HepG2 (cell line): ENCODE measurements around the gene DGAT2. TPM values are rescaled to one million over a fixed set of nuclear protein-coding genes. Genes with fewer than 3 reads are reported as not detected.

Experiments used
- ATAC-seq: fragments of 200-7000 bp; cut with Tn5 transposase; 3 replicates; pipeline ENCODE4 v1.9.1; 2020; ENCODE audit warnings: mild to moderate bottlenecking, moderate library complexity
- BruUV-seq: library from RNA; stranded (reverse); fragments of 400-500 nt; replicated peaks from 2 replicates; lab custom pipeline; 2021; lab: Mats Ljungman, UMichigan
- CTCF ChIA-PET: fragments of 300-600 bp; formaldehyde crosslinking; extraction: SDS; loops from one replicate; lab custom pipeline; 2021; ENCODE audit warnings: low total read pairs, inconsistent platforms, low intra/inter-chr PET ratio; lab: Yijun Ruan, JAX
- POLR2A ChIA-PET: fragments of 350-600 bp; sonication (Branson Sonifier 250); formaldehyde crosslinking; loops from one replicate; lab custom pipeline; 2020; ENCODE audit warnings: antibody characterized with exemption, inconsistent platforms; lab: Yijun Ruan, JAX
- DNase-seq: peaks from one replicate; pipeline ENCODE4 v3.0.0-alpha.2; 2015; ENCODE audit warnings: low spot score
- FAIRE-seq: peaks from 3 replicates; lab custom pipeline; 2011; peaks lifted over from hg19 to GRCh38; lab: Jason Lieb, UNC
- H2AFZ ChIP-seq: one replicate; pipeline ENCODE4 v1.6.1; 2011; ENCODE audit warnings: low read length, inconsistent platforms
- H3K27ac ChIP-seq: fragments of 300-600 bp; 3 replicates; pipeline ENCODE4 v1.8.0; 2011; ENCODE audit warnings: mixed run types, mild to moderate bottlenecking, mixed read lengths, low read length, inconsistent platforms; ENCODE audit not compliant: insufficient read depth; ENCODE audit errors: extremely low read length
- H3K27me3 ChIP-seq, 2 experiments: fragments of 200-600 bp in 1 of 2; 2 replicates in 1 of 2; 3 replicates in 1 of 2; pipeline versions ENCODE4 v1.6.0 to v1.8.0; 2011; ENCODE audit warnings: low read length in 2 of 2, mild to moderate bottlenecking in 2 of 2, moderate library complexity in 2 of 2, inconsistent platforms in 1 of 2; ENCODE audit not compliant: insufficient read depth in 2 of 2, control insufficient read depth in 1 of 2
- H3K36me3 ChIP-seq, 2 experiments: fragments of 200-600 bp in 1 of 2; replicated peaks in 1 of 2; 2 replicates in 1 of 2; 3 replicates in 1 of 2; pipeline versions ENCODE4 v1.5.1 to v1.8.0; 2011; ENCODE audit warnings: low read length in 2 of 2, inconsistent platforms in 1 of 2; ENCODE audit not compliant: insufficient read depth in 2 of 2, control insufficient read depth in 1 of 2
- H3K4me1 ChIP-seq: 2 replicates; pipeline ENCODE4 v1.5.1; 2012; ENCODE audit warnings: low read length, inconsistent platforms; ENCODE audit not compliant: insufficient read depth
- H3K4me2 ChIP-seq: 2 replicates; pipeline ENCODE4 v1.6.0; 2011; ENCODE audit warnings: low read depth, low read length, inconsistent platforms
- H3K4me3 ChIP-seq, 3 experiments: fragments of 200-600 bp in 1 of 3; sonication (generic), shearing (Covaris generic) in 1 of 3; replicated peaks in 1 of 3; 2 replicates each; pipeline ENCODE4 v1.5.1; 2011 to 2016; ENCODE audit warnings: low read length in 3 of 3, inconsistent platforms in 2 of 3, low read depth in 2 of 3, mild to moderate bottlenecking in 2 of 3, control low read depth in 1 of 3, mixed read lengths in 1 of 3; ENCODE audit not compliant: insufficient read depth in 1 of 3
- H3K79me2 ChIP-seq: one replicate; pipeline ENCODE4 v1.6.1; 2011; ENCODE audit warnings: low read length, inconsistent platforms; ENCODE audit not compliant: insufficient read depth
- H3K9ac ChIP-seq: 2 replicates; pipeline ENCODE4 v1.6.0; 2011; ENCODE audit warnings: mild to moderate bottlenecking, low read depth, low read length, inconsistent platforms; ENCODE audit not compliant: insufficient read depth
- H3K9me3 ChIP-seq: 2 replicates; pipeline ENCODE4 v1.5.1; 2012; ENCODE audit warnings: mild to moderate bottlenecking, low read length
- H4K20me1 ChIP-seq: 2 replicates; pipeline ENCODE4 v1.6.0; 2011; ENCODE audit warnings: inconsistent platforms, mild to moderate bottlenecking, low read length, moderate library complexity; ENCODE audit not compliant: insufficient read depth
- AGO2 ChIP-seq: fragments of 200-400 bp; formaldehyde crosslinking; optimal IDR thresholded peaks from 2 replicates; pipeline ENCODE3; 2017; ENCODE audit warnings: mild to moderate bottlenecking, low read depth, low read length, moderate library complexity
- ASH2L ChIP-seq: fragments of 300-600, 200-600 bp; sonication (generic); IDR thresholded peaks from 2 replicates; pipeline ENCODE4 v1.7.0; 2017; ENCODE audit warnings: low read depth, mild to moderate bottlenecking, moderate library complexity, mixed read lengths, low read length; ENCODE audit not compliant: insufficient read length
- ESRRA ChIP-seq: sonication (generic); formaldehyde crosslinking; IDR thresholded peaks from 2 replicates; pipeline ENCODE4 v1.5.1; 2020; ENCODE audit warnings: mild to moderate bottlenecking, low read depth, missing genetic modification reagents
- HMGXB4 ChIP-seq, 2 experiments: sonication (generic) in 1 of 2; formaldehyde crosslinking in 1 of 2; IDR thresholded peaks; 2 replicates each; pipeline versions ENCODE4 v1.4.0 to v1.6.1; 2018 to 2020; ENCODE audit warnings: missing genetic modification reagents in 2 of 2, borderline replicate concordance in 1 of 2, low read depth in 1 of 2, mild to moderate bottlenecking in 1 of 2, missing biosample characterization in 1 of 2
- ISL2 ChIP-seq: sonication (generic); formaldehyde crosslinking; IDR thresholded peaks from 2 replicates; pipeline ENCODE4 v1.5.0; 2020; ENCODE audit warnings: missing genetic modification reagents
- KAT7 ChIP-seq: IDR thresholded peaks from 2 replicates; pipeline ENCODE4 v1.6.1; 2018; ENCODE audit warnings: borderline replicate concordance, missing compliant biosample characterization
- KDM6A ChIP-seq: IDR thresholded peaks from 2 replicates; pipeline ENCODE4 v1.6.1; 2016; ENCODE audit warnings: low read depth
- KLF6 ChIP-seq: IDR thresholded peaks from 2 replicates; pipeline ENCODE4 v1.8.0; 2016; ENCODE audit warnings: missing biosample characterization, missing genetic modification reagents
- MXD1 ChIP-seq: sonication (generic); formaldehyde crosslinking; IDR thresholded peaks from 2 replicates; pipeline ENCODE4 v1.4.0; 2020; ENCODE audit warnings: mild to moderate bottlenecking, missing genetic modification reagents
- RBFOX2 ChIP-seq: fragments of 200-400 bp; formaldehyde crosslinking; IDR thresholded peaks from 2 replicates; pipeline ENCODE4 v1.6.1; 2017; ENCODE audit warnings: low read depth, mild to moderate bottlenecking, low read length
- SNAPC2 ChIP-seq: sonication (generic); formaldehyde crosslinking; IDR thresholded peaks from 2 replicates; pipeline ENCODE4 v1.8.1; 2022; ENCODE audit warnings: mild to moderate bottlenecking, missing genetic modification reagents
- SP5 ChIP-seq: IDR thresholded peaks from 2 replicates; pipeline ENCODE4 v1.6.1; 2016; ENCODE audit warnings: low read depth, borderline replicate concordance
- SRSF1 ChIP-seq: fragments of 200-400 bp; formaldehyde crosslinking; optimal IDR thresholded peaks from 2 replicates; pipeline ENCODE3; 2017; ENCODE audit warnings: mild to moderate bottlenecking, low read depth, low read length, moderate library complexity
- TEAD3 ChIP-seq: optimal IDR thresholded peaks from 2 replicates; pipeline ENCODE3; 2016; ENCODE audit warnings: borderline replicate concordance
- TGIF2 ChIP-seq: IDR thresholded peaks from 2 replicates; pipeline ENCODE4 v1.6.1; 2016; ENCODE audit warnings: control low read depth, missing compliant biosample characterization
- TMF1 ChIP-seq: sonication (generic); formaldehyde crosslinking; IDR thresholded peaks from 2 replicates; pipeline ENCODE4 v1.8.1; 2022; ENCODE audit warnings: low read depth, missing genetic modification reagents
- ZFP90 ChIP-seq: sonication (generic); formaldehyde crosslinking; IDR thresholded peaks from 2 replicates; pipeline ENCODE4 v1.8.0; 2022; ENCODE audit warnings: missing genetic modification reagents, mild to moderate bottlenecking, inconsistent platforms, borderline replicate concordance
- ZNF276 ChIP-seq: sonication (generic); formaldehyde crosslinking; IDR thresholded peaks from 2 replicates; pipeline ENCODE4 v1.4.0; 2020; ENCODE audit warnings: mild to moderate bottlenecking, low read depth, missing genetic modification reagents
- ZNF788 ChIP-seq: sonication (generic); formaldehyde crosslinking; IDR thresholded peaks from 2 replicates; pipeline ENCODE4 v1.5.0; 2020; ENCODE audit warnings: mild to moderate bottlenecking, missing genetic modification reagents, borderline replicate concordance
- ZNF891 ChIP-seq: sonication (generic); formaldehyde crosslinking; IDR thresholded peaks from 2 replicates; pipeline ENCODE4 v1.5.0; 2020; ENCODE audit warnings: mild to moderate bottlenecking, missing genetic modification reagents
- WGBS: methylation state at CpG from one replicate; pipeline ENCODE4 v1.1.6; 2017; ENCODE audit warnings: low lambda C conversion rate; 5-methylcytosine and 5-hydroxymethylcytosine counted together
- in situ Hi-C: cut with HindIII; loops from 2 replicates; pipeline ENCODE4 v1.10.0; 2017; ENCODE audit warnings: low pct_unique_long_range_greater_than_20kb; ENCODE audit not compliant: extremely low pct_ligation_motif_present
- intact Hi-C: fragments of 100-400 bp; cut with micrococcal nuclease; formaldehyde crosslinking; loops from one replicate; pipeline ENCODE4 v1.10.0; 2022; ENCODE audit not compliant: unreplicated experiment
- polyA plus RNA-seq, 8 experiments: library from polyadenylated mRNA; depleted of rRNA in 3 of 8; stranded (reverse) in 7 of 8; unstranded in 1 of 8; fragments of >200 nt; fragmentation: Illumina TruSeq in 4 of 8; extraction: Trizol in 4 of 8; gene quantifications; 2 replicates each; pipeline versions ENCODE4 v1.2.1 to v1.2.3, GENCODE V29; 2011 to 2016; ENCODE audit warnings: low read depth in 4 of 8, missing spikeins in 1 of 8, mixed read lengths in 1 of 8; ENCODE audit not compliant: insufficient read depth in 1 of 8
- total RNA-seq, 5 experiments: library from RNA; depleted of rRNA; stranded (reverse); fragments of >200 nt; fragmentation: Illumina TruSeq; extraction: Trizol; gene quantifications; 2 replicates each; pipeline ENCODE4 v1.2.3, GENCODE V29; 2016; ENCODE audit warnings: low read depth in 1 of 5

Gene DGAT2
- total and polyA plus RNA-seq, 2 of the 13 experiments (the other 11 are each of a cell fraction or from before 2014, with no cell fraction given), result 39.0 to 65.6 TPM

DNA sequence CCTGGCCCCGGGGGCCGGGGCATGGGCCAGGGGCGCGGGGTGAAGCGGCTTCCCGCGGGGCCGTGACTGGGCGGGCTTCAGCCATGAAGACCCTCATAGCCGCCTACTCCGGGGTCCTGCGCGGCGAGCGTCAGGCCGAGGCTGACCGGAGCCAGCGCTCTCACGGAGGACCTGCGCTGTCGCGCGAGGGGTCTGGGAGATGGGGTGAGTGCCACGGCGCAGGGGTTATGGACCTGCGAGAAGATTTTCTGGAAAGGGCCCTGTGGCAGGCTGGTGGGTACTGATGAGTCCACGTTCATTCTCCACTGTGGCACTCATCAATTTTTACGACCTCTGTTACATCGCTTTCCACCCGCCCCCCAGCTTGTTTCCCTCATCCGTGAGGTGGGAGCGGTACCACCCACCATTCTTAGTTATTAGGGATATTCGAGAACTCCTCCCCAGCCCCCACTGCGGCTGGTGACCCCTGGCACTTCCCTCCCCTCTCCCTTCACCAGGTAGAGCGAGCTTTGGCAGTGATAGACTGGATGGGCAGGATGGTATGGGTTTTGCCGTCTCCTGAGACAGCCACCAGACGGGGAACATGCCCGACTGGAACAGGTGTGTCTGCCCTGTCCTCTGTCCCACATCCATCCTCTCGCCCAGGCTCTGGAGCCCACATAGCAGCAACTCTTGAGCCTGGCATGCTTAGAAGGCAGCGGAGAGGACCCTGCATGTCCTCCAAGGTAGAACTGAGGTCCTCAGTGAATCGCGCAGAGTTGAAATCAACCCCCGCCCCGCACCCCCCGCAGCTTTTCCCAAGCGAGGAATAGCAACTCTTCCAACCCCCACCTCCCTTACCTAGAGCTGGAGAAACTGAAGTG, 562 bp downstream of the DGAT2 start:
- WGBS, result 5% methylated on average over 20 of the region's 46 CpGs
- Histone ChIP-seq H3K36me3 (no peaks in the 10 kb centered on the region; a peak in 1 of 5 replicates), H3K4me3 (peak overlapping the region; percentile 74 to 81 (median 80)), H3K9me3 (no peaks in the 10 kb centered on the region), H3K27ac (peak overlapping the region; percentile 90), H3K4me2 (peak overlapping the region; percentile 95), H3K27me3 (no peaks in the 10 kb centered on the region), H3K9ac (peak overlapping the region; percentile 85), H4K20me1 (no peaks in the 10 kb centered on the region), H3K79me2 (peaks cover 35% of the 10 kb centered on the region), H2AFZ (no peak overlapping the region), H3K4me1 (peaks cover 65% of the 10 kb centered on the region)
- CTCF ChIA-PET, result interaction anchor here (0.7 to 3.6 kb wide), 5 partner anchors 46 to 221 kb away, joined by 3 to 38 read pairs (median 6); no protein-coding TSS in a partner anchor
- in situ Hi-C loops (loop anchor here (5.0 kb wide), 2 partner anchors 52 to 172 kb away; partner anchors contain the start of gene MOGAT2), intact Hi-C loops (loop anchor here (1.0 to 5.0 kb wide), 5 partner anchors 16 to 222 kb away; no protein-coding TSS in a partner anchor)
- BruUV-seq, result no TSS peak
- ATAC-seq (peak; percentile 17), DNase-seq (no peak), FAIRE-seq (no peak)
- POLR2A ChIA-PET, result interaction anchor here (1.0 to 4.1 kb wide), 8 partner anchors 10 to 48 kb away, joined by 4 to 62 read pairs (median 8); no protein-coding TSS in a partner anchor
- TF ChIP-seq ZFP90, result no peak
- no peak; the same call in 1 of the 2 replicates for TF ChIP-seq KLF6 (CRISPR knock-in tag)
- peak; percentile 40 for TF ChIP-seq ASH2L
- TF ChIP-seq ESRRA, result no peak
- no peak for TF ChIP-seq ISL2
- peak; percentile 67 for TF ChIP-seq AGO2
- 0 out of 2 replicates have a peak, but pooled peaks have one; percentile 1 for TF ChIP-seq TGIF2
- no peak for TF ChIP-seq KDM6A
- TF ChIP-seq SNAPC2 (CRISPR knock-in tag), result 0 out of 2 replicates have a peak, but pooled peaks have one; percentile 3
- TF ChIP-seq RBFOX2, result peak; percentile 29; the same call in 1 of the 2 replicates
- no peak for TF ChIP-seq TMF1 (CRISPR knock-in tag)
- TF ChIP-seq SP5 (CRISPR knock-in tag), result no peak
- TF ChIP-seq TEAD3 (CRISPR knock-in tag), result no peak
- no peak for TF ChIP-seq ZNF891 (CRISPR knock-in tag)
- no peak for TF ChIP-seq MXD1 (CRISPR knock-in tag)
- TF ChIP-seq ZNF276 (CRISPR knock-in tag), result no peak
- TF ChIP-seq ZNF788 (CRISPR knock-in tag), result no peak
- TF ChIP-seq HMGXB4 (CRISPR knock-in tag; IDR thresholded peaks at IDR 0.05; ENCODE audit: borderline replicate concordance in 1 of 2, low read depth in 1 of 2), result peak in 1 of 2 experiments; percentile 17; a peak in 1 of 4 replicates
- TF ChIP-seq SRSF1, result no peak
- TF ChIP-seq KAT7, result no peak
